HG02852 (cell line): ENCODE results near the gene EFNA5.

Source experiments
- ATAC-seq: cut with Tn5 transposase; IDR thresholded peaks from one replicate; pipeline ENCODE4 v1.9.1; 2021; ENCODE audit warnings: mild to moderate bottlenecking, moderate library complexity; ENCODE audit not compliant: unreplicated experiment

EFNA5 gene

GRCh38 chr5:107523029-107523680 is 147.6 kb downstream of the EFNA5 start:
- ATAC-seq, result no peak

DNA sequence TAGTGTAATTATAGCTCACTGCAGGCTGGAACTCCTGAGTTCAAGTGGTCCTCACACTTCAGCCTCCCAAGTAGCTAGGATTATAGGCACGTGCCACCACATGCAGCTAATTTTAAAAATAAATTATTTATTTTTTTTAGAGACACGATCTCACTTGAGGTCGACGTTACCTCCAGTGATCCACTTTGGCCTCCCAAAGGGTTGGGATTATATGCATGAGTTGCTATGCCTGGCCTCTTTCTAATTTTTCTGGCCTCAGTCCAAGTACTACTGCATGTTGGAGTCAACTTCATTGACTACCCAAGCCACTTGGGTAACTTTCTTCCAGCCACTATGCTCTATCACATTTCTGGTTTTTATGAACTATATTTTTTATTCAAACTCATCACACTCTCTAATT is 148.3 kb downstream of the EFNA5 start:
- no peak for ATAC-seq

- ATAC-seq, result no peak
Measured at GRCh38 chr5:107519900-107520354, 150.8 kb downstream of the EFNA5 start.

- ATAC-seq, result no peak
Measured at GRCh38 chr5:107518616-107519015, 152.1 kb downstream of the EFNA5 start.

- ATAC-seq, result no peak
Measured at GRCh38 chr5:107518190-107518589, 152.5 kb downstream of the EFNA5 start.

DNA sequence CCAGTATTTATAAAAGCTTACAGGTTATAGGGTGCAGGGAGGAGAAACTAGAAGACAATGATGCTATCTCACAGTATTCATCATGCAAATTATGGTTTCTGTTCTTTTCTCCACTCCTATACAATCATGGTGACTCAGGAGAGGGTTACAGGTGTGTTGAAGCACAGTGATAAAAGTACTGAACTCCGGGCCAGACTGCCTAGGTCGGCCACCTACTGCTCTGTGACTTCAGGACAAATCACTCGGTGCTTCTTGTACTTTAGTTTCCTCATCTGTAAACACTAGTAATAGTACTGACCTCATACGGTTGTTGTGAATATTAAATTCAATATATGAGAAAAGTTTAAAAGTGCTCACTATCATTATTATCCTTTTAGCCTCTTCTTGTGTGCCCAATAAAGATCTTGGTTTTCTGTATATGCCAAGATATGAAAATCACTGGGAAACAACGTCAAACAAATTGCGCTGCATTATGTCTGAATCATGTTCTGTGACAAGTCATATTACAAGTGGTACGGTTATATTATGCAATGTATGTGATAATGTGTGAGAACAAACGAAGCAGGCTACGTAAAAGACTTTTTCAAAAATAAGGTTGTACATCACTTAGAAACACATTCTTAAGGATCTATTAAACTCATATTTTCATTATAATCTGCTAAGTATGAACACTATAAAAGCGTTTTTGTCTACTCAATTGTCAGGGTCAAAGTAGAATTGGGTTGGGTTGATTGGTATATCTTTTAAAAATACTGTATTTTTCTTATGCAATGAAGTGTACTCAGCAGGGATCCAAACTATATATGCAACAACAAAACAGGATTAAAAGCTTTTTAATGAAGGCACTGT is 153.3 kb downstream of the EFNA5 start:
- ATAC-seq, result no peak

DNA sequence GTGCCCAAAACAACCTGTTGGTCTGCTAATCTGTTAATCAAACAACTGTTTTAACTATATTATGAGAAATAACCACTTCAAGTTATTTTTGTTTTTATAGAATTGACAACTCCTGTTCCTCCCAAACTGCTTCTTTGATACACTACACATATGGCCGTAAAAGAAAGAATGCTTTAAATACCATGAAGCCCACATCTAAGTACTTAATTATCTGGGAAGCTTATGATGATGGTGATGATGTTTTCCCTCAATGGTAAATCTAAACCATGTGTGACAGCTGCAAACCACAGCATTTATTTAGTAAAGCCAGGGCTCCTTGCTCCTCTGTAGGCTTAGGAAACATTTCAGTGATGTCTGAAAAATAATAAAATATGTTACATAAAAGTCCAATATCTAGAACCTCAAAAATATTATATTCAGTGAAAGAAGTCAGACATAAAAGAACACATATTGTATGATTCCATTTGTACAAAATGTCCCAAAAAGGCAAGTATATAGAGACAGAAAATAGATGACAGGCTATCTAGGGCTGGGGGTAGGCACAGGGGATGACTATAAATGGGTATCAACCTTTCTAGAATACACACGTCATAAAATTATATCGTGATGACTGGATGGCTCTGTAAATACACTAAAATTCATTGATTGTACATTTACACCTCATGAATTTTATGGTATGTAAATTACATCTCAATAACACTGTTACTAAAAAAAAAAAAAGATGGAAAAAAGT is 154.1 kb downstream of the EFNA5 start:
- ATAC-seq, result no peak

- no peak for ATAC-seq
Measured at GRCh38 chr5:107515521-107516080, 155.1 kb downstream of the EFNA5 start.

DNA sequence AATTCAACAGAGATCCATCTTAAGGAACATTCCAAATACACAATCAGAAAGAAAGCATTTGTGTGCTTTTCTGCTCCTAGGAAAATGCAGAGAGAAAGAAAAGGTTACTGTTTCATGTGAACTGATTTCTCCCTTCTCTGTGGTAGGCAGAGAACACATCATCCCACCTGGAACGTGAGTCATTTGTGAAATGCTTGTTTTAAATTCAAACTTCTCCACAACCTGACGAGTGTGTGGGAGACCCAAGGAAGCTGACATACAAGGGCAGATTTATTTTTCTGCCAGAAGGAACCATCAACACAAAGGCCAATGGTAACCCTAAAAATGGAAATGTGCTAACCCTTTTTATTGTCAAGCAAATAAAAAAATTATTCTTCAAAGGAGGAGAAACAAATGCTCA is 156.4 kb downstream of the EFNA5 start:
- ATAC-seq, result no peak

DNA sequence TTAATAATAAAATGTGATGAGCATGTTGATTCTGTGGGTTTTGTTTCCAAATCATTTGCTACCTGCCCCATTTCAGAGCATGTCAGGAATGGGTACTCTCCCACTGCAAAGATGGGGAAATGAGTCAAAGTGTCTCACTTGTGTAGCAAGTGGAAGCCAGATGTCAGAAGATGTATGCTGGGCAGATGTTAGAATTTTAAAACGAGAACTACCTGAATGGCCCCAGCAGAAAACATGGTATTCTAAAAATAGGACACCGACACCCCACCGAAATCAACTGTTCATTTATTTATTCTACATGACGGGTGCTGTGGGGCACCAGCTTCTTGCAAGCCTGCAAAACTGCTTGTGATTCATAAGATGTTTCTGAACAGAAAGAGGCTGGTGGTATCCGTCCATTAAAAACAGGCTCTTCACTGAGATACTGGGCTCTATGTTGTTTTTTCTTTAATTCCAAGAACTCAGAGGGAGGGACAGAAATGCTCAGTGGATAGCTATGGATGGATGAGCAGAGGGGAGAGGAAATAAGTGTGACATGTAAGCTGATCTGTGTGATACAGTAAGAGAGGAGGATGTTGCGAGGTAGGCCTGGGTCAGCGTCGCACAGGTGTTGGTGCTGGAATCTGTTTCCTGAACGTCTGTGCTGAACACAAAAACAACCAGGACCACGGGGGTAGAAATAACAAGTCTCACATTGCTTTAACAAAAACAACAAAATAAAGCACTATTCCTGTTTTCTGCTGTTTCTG is 157.2 kb downstream of the EFNA5 start:
- ATAC-seq, result peak; percentile 39

- peak; percentile 42 for ATAC-seq
Measured at GRCh38 chr5:107512029-107512428, 158.7 kb downstream of the EFNA5 start.

DNA sequence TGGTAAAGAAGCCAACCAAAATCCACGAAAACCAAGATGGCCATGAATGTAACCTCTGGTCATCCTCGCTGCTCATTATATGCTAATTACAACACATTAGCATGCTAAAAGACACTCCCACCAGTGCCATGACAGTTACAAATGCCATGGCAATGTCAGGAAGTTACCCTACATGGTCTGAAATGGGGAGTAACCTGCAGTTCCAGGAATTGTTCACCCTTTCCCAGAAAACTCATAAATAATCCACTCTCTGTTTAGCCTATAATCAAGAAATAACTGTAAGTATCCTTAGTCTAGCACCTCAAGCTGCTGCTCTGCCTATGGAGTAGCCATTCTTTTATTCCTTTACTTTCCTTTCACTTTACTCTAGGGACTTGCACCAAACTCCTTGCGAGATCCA is 160.6 kb downstream of the EFNA5 start:
- ATAC-seq, result no peak

DNA sequence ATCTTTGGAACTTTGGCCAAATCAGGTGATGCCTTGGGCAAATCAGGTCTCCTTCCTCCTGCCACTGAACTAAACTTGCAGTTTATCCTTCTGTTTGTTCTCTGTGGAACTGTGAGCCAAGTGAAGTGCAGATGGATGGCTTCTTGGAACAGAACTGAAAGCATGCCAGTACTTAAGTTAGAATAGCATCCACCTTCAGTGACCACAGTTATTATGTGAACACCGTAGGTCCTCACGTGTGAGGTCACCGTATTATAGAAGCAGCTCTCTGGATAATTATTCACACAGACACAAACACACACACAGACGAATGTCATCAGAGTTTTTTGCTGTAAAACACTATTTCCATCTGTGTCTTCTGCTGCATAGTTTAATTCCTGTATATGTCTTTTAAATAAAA is 162.6 kb downstream of the EFNA5 start:
- ATAC-seq, result no peak

GRCh38 chr5:107505763-107506534 is 164.8 kb downstream of the EFNA5 start:
- no peak for ATAC-seq

DNA sequence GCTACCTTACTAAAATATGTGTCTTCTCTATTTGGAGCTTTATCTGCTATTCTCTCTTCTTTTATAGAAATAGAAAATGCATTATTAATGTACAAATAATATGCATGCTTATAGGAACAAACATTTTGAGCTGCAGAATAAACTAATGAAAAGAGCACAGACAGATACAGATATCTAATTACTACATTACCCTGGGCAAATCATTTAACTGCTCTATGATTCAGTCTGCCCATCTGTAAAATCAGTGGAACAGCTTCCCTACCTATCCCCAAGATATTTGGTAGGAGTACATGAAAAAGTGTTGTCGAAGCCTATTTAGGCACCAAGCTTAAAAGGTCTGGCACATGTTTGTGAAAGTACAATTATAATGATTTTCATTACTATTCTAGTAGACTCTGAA is 166.3 kb downstream of the EFNA5 start:
- ATAC-seq, result no peak

DNA sequence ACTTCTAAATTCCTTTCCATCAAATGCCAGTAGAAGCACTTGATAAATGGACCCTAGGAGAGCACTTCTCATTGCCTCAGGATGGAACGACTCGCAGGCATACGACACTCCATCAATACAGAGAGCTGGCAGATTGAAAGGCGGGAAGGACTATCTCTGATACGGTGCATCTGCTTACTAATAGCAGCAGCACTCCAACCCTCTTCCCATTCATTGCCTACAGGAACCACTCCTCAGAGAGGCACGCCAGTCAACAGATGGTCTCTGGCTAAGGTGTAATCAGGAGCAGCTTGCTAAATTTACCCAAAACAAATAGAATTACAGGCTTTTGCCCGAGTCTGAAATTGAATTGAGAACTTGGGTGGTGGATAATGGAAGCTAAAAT is 168.1 kb downstream of the EFNA5 start:
- no peak for ATAC-seq

- no peak for ATAC-seq
Measured at GRCh38 chr5:107501965-107502675, 168.6 kb downstream of the EFNA5 start.

- no peak for ATAC-seq
Measured at GRCh38 chr5:107500840-107501239, 169.9 kb downstream of the EFNA5 start.

DNA sequence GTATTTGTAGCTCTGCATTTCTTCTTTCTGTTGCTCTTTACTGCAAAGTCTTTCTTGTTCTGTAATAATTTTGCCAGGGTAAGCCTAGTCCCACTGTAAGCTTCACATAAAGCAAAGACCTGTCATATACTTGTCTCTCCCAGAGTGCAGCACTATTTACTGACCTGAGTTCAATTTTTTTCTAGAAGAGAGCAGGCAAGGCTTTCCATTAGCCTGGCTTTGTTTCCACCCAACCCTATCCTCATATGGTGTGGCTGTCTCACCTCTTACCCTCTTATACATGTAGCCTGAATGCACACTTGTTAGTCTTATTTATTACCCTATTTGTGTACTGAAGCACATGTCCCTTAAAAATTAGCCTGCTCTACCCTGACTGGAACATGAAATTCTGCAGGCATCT is 170.4 kb downstream of the EFNA5 start:
- no peak for ATAC-seq
